A673 (cell line): Measurements from ENCODE around the gene CFAP46. TPM values are rescaled to one million over a fixed set of nuclear protein-coding genes. Genes with fewer than 3 reads are reported as not detected.

Experiments
- BruUV-seq: library from RNA; stranded (reverse); fragments of 400-500 nt; replicated peaks from 2 replicates; lab custom pipeline; 2021; lab: Mats Ljungman, UMichigan
- CTCF ChIA-PET: fragments of 300-600 bp; sonication (Branson Sonifier 250); formaldehyde crosslinking; loops from one replicate; lab custom pipeline; 2022; ENCODE audit warnings: antibody characterized with exemption; lab: Charles Lee
- POLR2A ChIA-PET: fragments of 300-600 bp; sonication (Branson Sonifier 250); formaldehyde crosslinking; loops from one replicate; lab custom pipeline; 2022; ENCODE audit warnings: antibody characterized with exemption; ENCODE audit not compliant: low non-redundant PET; lab: Charles Lee
- DNase-seq: peaks from one replicate; pipeline ENCODE4 v3.0.0-alpha.2; 2015; ENCODE audit warnings: low spot score
- H3K27ac ChIP-seq: fragments of 200-600 bp; sonication (generic); 2 replicates; pipeline ENCODE4 v1.5.1; 2016; ENCODE audit warnings: mixed run types, low read depth, mild to moderate bottlenecking, mixed read lengths, antibody characterized with exemption, low read length; ENCODE audit not compliant: poor library complexity, severe bottlenecking
- H3K27me3 ChIP-seq: fragments of 200-600 bp; sonication (generic); replicated peaks from 2 replicates; pipeline ENCODE4 v1.6.1; 2017; ENCODE audit warnings: mixed run types, low read depth, mild to moderate bottlenecking, mixed read lengths, antibody characterized with exemption, low read length; ENCODE audit not compliant: insufficient read depth, poor library complexity
- H3K36me3 ChIP-seq: fragments of 200-600 bp; sonication (generic); 2 replicates; pipeline ENCODE4 v1.6.1; 2016; ENCODE audit warnings: mixed run types, mild to moderate bottlenecking, mixed read lengths, antibody characterized with exemption, low read length; ENCODE audit not compliant: insufficient read depth, poor library complexity, severe bottlenecking
- H3K4me1 ChIP-seq: fragments of 200-600 bp; sonication (generic); 2 replicates; pipeline ENCODE4 v1.6.1; 2017; ENCODE audit warnings: mixed run types, mild to moderate bottlenecking, mixed read lengths, antibody characterized with exemption, low read length; ENCODE audit not compliant: insufficient read depth, poor library complexity, severe bottlenecking
- H3K4me3 ChIP-seq: fragments of 200-600 bp; sonication (generic); 2 replicates; pipeline ENCODE4 v1.5.1; 2016; ENCODE audit warnings: low read depth, mixed run types, mild to moderate bottlenecking, mixed read lengths, low read length; ENCODE audit not compliant: poor library complexity, severe bottlenecking
- H3K9me3 ChIP-seq: fragments of 200-600 bp; sonication (generic); 2 replicates; pipeline ENCODE4 v1.6.1; 2016; ENCODE audit warnings: mixed run types, low read depth, mild to moderate bottlenecking, mixed read lengths, antibody characterized with exemption, low read length; ENCODE audit not compliant: poor library complexity, severe bottlenecking
- CTCF ChIP-seq: fragments of 300-800, 200-600 bp; sonication (generic); conservative IDR thresholded peaks from 2 replicates; pipeline ENCODE4 v1.5.1; 2017; ENCODE audit warnings: low read depth, mild to moderate bottlenecking, antibody characterized with exemption, low read length, moderate library complexity, mixed read lengths
- EZH2 ChIP-seq: fragments of 200-600 bp; sonication (generic); IDR thresholded peaks from 2 replicates; pipeline ENCODE4 v1.6.1; 2017; ENCODE audit warnings: borderline replicate concordance, low read depth, mild to moderate bottlenecking, mixed read lengths, antibody characterized with exemption, low read length; ENCODE audit not compliant: poor library complexity, severe bottlenecking
- intact Hi-C: fragments of 100-400 bp; cut with micrococcal nuclease; formaldehyde crosslinking; loops from one replicate; pipeline ENCODE4 v1.10.0; 2022; ENCODE audit not compliant: unreplicated experiment
- total RNA-seq: library from RNA; stranded (reverse); gene quantifications from 2 replicates; pipeline ENCODE4 v1.2.3, GENCODE V29; 2021

The CFAP46 gene
- total RNA-seq, 1 experiment from 2014 or later, result 1.9 TPM

GRCh38 chr10:132945125-132945893 is 2.9 kb upstream of the CFAP46 start:
- Histone ChIP-seq H3K4me3 (no peak overlapping the region), H3K9me3 (no peaks in the 10 kb centered on the region), H3K36me3 (no peaks in the 10 kb centered on the region), H3K27ac (no peak overlapping the region), H3K27me3 (peaks cover 27% of the 10 kb centered on the region), H3K4me1 (no peaks in the 10 kb centered on the region)
- BruUV-seq, result no TSS peak
- intact Hi-C loops, result no loop called here
- DNase-seq, result no peak
- CTCF ChIA-PET, result no interaction called here
- POLR2A ChIA-PET, result no interaction called here
- no peak for TF ChIP-seq EZH2
- TF ChIP-seq CTCF, result no peak

GRCh38 chr10:132944510-132944909 is 2.1 kb upstream of the CFAP46 start:
- Histone ChIP-seq H3K27me3 (peaks cover 19% of the 10 kb centered on the region), H3K9me3 (no peaks in the 10 kb centered on the region), H3K4me3 (no peak overlapping the region), H3K4me1 (no peaks in the 10 kb centered on the region), H3K36me3 (no peaks in the 10 kb centered on the region), H3K27ac (no peak overlapping the region)
- POLR2A ChIA-PET, result no interaction called here
- intact Hi-C loops, result no loop called here
- DNase-seq, result no peak
- TF ChIP-seq CTCF (no peak), EZH2 (no peak)
- no TSS peak for BruUV-seq
- CTCF ChIA-PET, result no interaction called here

- no peak overlapping the region for H3K27ac ChIP-seq
- H3K9me3 ChIP-seq, result no peaks in the 10 kb centered on the region
- no peaks in the 10 kb centered on the region for H3K36me3 ChIP-seq
- no peaks in the 10 kb centered on the region for H3K4me1 ChIP-seq
- DNase-seq, result no peak
- CTCF ChIA-PET, result no interaction called here
- H3K27me3 ChIP-seq, result peaks cover 13% of the 10 kb centered on the region
- POLR2A ChIA-PET, result no interaction called here
- TF ChIP-seq CTCF (no peak), EZH2 (no peak)
- intact Hi-C loops, result no loop called here
- H3K4me3 ChIP-seq, result no peak overlapping the region
- BruUV-seq, result no TSS peak
These were observed 1.5 kb upstream of the CFAP46 start for GRCh38 chr10:132943791-132944404.
